IPS-15b (cell line): ENCODE measurements around the gene PPFIA4.

Experiments used
- H3K27me3 ChIP-seq: one replicate; pipeline ENCODE4 v1.6.1; 2013; ENCODE audit warnings: low read length; ENCODE audit not compliant: control insufficient read depth, insufficient read depth
- H3K36me3 ChIP-seq: one replicate; pipeline ENCODE4 v1.6.1; 2013; ENCODE audit warnings: low read length; ENCODE audit not compliant: control insufficient read depth, insufficient read depth
- H3K4me1 ChIP-seq: one replicate; pipeline ENCODE4 v1.6.1; 2013; ENCODE audit warnings: mild to moderate bottlenecking, low read length; ENCODE audit not compliant: control insufficient read depth, insufficient read depth
- H3K4me3 ChIP-seq: one replicate; pipeline ENCODE4 v1.5.1; 2013; ENCODE audit warnings: low read depth, low read length
- H3K9ac ChIP-seq: one replicate; pipeline ENCODE4 v1.6.1; 2013; ENCODE audit warnings: low read depth, mild to moderate bottlenecking, low read length
- H3K9me3 ChIP-seq: one replicate; pipeline ENCODE4 v1.6.1; 2013; ENCODE audit warnings: mild to moderate bottlenecking, low read length; ENCODE audit not compliant: control insufficient read depth, insufficient read depth

PPFIA4 gene

DNA sequence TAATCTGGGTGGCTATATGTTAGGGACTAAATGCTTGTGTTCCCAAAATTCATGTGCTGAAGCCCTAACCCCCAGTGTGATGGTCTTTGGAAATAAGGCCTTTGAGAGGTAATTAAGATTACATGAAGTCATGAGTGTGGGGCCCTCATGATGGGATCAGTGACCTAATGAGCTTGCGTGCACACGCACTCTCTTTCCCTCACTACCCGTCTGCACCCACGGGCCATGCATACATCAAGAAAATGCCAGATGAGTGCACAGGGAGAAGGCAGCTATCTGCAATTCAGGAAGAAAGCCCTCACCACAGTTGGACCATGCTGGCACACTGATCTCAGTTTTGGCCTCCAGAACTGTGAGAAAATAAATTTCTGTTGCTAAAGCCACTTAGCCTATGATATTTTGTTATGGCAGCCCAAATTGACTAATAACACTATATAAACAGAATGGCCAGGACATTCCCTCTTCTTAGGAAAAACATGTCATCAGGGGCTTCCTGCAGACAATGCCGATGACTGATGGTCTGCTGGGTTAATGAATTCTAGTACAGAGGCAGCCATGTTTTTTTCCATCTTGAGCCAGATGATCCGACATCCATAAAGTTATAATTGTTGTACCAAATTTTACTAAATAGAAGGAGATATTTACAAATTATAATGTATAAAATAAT lies 77.7 kb downstream of the PPFIA4 start:
- Histone ChIP-seq H3K4me3 (no peak overlapping the region), H3K9ac (no peak overlapping the region), H3K36me3 (no peaks in the 10 kb centered on the region), H3K27me3 (no peaks in the 10 kb centered on the region), H3K4me1 (no peaks in the 10 kb centered on the region), H3K9me3 (no peaks in the 10 kb centered on the region)

DNA sequence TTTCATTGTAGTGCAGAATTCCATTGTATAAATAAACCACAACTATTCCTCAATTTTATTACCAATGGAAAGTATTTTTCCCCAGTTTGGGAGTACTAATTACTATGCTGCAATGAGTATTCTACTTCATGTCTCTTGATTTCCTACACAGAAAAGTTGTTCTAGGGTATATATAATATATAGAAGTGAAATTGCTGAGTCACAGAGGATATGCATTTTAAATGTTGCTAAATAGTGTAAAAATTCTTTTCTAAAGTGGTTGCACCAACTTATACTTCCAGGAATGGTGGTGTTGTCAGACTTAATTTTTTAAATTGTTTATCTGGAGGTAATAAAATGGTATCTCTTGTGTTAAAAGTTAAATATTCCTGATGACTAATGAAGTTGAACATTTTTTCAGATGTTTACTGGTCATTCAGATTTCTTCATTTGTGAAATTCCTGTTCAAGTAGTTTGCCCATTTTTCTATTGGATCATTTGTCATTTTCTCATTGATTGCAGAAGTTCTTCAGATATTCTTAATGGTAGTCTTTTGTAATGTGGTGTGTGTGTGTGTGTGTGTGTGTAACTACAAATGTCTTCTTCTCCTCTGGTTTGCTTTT lies 78.6 kb downstream of the PPFIA4 start:
- Histone ChIP-seq H3K9ac (no peak overlapping the region), H3K27me3 (no peaks in the 10 kb centered on the region), H3K4me1 (no peaks in the 10 kb centered on the region), H3K4me3 (no peak overlapping the region), H3K9me3 (no peaks in the 10 kb centered on the region), H3K36me3 (no peaks in the 10 kb centered on the region)

DNA sequence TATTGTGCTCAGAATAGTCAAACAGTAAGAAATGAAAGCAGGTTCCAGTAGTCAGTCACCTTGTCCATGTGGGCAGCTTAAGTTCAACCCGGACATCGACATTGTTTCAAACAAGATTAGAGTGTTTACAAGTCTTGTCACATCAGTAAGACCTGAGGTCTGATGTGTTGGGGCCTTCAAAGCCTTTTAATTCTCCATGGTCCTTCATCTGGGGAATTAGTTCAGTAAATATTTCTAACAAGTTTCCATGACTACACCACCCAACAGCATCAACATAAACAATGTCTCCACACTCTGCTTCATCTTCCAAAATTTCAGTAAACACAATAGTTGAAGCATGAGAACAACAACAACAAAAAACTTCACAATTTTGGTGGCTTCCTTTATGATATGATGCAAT lies 86.2 kb downstream of the PPFIA4 start:
- no peak overlapping the region for H3K4me3 ChIP-seq
- no peak overlapping the region for H3K9ac ChIP-seq
- H3K4me1 ChIP-seq: no peaks in the 10 kb centered on the region
- H3K27me3 ChIP-seq: peaks cover 21% of the 10 kb centered on the region
- no peaks in the 10 kb centered on the region for H3K36me3 ChIP-seq
- no peaks in the 10 kb centered on the region for H3K9me3 ChIP-seq

DNA sequence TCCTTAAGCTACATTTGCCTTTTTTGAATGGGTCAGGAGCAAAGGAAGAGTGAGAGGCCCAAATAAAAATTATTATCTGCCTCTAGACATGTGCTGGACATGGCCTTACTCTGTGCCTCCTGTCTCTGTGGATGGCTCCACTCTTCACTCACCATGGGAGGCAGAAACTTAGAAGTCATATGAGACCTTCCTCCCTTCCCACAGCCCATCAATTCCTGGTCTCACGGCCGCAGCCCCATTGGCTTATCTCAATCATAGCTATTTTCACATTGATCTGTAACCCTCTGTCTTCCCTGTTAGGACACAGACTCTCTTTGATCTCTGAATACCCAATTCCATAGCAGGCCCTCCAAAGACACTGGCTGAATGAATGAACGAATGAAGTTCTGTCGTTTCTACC lies 87.0 kb downstream of the PPFIA4 start:
- H3K36me3 ChIP-seq: no peaks in the 10 kb centered on the region
- H3K9me3 ChIP-seq: no peaks in the 10 kb centered on the region
- no peak overlapping the region for H3K4me3 ChIP-seq
- H3K27me3 ChIP-seq: peaks cover 25% of the 10 kb centered on the region
- no peak overlapping the region for H3K9ac ChIP-seq
- H3K4me1 ChIP-seq: no peaks in the 10 kb centered on the region

DNA sequence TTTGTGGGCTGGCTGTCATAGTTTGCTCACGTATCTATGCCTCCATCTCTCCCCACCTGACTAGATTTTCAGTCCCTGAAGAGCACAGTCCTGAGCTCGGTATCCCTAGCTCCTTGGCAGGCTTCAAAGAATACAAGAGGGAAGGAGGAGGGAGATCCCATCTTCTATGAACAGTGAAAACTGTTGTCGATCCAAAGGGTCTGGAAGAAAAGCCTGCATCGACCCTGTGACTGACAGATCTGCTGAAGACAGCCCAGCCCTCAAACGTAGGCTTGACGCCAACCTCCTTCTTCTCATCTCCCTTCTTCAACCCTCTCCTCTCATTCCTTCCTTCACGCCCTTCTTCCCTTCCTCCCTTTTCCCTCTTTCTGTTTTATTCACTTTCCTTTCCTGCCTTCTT lies 87.9 kb downstream of the PPFIA4 start:
- Histone ChIP-seq H3K36me3 (no peaks in the 10 kb centered on the region), H3K27me3 (peaks cover 33% of the 10 kb centered on the region), H3K4me1 (no peaks in the 10 kb centered on the region), H3K9ac (no peak overlapping the region), H3K4me3 (no peak overlapping the region), H3K9me3 (no peaks in the 10 kb centered on the region)

DNA sequence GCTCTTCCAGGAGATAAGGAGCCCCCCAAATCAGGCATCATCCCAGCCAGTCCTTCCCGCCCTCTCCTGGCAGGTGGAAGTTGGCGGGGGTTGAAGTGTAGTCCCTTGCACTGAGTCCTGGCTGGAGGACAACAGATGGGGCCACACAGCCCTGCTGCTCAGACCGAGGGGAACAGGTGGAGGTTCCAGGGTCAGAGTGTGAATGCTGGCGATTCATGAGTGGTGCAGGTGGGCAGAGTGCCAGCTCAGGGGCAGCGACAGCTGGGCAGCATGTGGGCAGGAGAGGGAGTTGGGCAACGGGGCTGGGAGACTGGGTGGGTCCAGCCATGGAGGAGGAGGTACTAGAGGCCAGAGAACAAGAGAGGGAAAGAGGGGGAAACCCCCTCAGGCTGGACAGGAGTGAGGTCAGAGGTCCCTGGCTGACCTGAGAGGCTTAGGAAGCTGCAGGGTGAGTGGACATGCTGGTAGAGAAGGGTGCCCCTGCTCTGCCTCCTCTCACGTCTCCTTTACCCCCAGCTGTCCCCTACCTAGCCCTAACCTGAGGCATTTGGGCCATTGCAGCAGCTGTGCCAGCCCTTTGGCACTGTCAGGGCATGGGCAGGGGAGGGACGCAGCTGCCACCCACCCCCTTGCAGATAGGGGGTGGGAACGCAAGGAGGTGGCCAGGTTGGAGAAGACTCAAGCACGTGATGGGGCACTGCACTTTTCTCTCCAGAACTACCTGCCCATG lies 90.0 kb downstream of the PPFIA4 start:
- Histone ChIP-seq H3K9me3 (no peaks in the 10 kb centered on the region), H3K4me1 (no peaks in the 10 kb centered on the region), H3K9ac (no peak overlapping the region), H3K27me3 (peaks cover 33% of the 10 kb centered on the region), H3K36me3 (no peaks in the 10 kb centered on the region), H3K4me3 (no peak overlapping the region)

DNA sequence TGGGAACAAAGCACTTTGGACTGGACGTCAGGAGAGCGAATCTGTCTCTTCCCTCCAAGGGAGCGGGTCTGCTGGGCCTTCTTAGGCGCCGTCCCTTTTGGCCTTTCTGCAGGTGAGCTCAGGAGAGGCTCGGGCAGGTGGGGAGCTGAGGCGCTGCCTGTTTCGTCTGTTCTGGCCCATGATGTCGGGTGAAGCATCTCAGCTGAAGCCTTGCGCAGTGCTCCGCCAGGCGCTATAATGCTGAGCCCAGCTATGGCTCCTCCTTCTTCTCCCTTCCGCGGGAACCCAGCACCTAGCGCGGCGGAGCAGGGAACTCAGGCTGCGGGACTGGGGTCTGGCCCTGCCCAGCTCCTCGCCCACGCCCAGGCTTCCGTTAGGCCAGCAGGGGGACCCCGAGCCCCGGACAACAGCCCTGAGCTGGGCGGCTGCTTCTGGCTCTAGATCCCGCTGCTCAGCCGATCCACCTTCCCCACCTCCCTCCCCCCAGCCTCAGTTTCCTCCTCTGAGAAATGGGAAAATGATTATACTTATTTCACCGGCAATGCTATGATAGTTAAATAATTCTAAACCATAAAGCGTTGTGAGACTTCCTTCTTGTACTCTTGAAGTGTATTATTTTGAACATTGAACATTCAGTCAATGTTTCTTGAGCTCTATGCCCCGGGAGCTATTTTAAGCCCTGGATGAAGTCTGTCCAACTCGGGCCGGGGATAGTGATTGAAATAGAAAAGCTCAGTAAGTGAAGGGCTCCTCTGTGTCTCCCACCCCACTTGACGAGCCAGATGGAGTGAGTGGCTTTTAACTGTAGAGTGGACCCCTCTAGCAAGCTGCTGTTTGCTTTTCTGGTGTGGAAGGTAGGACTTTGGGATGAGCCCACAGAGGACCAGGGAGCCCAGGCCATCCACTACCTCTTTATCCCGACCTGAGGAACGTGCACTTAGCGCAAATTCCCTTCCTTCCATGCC lies 91.6 kb downstream of the PPFIA4 start:
- no peaks in the 10 kb centered on the region for H3K4me1 ChIP-seq
- H3K9ac ChIP-seq: peak overlapping the region; percentile 51
- peaks cover 33% of the 10 kb centered on the region for H3K27me3 ChIP-seq
- H3K9me3 ChIP-seq: no peaks in the 10 kb centered on the region
- H3K36me3 ChIP-seq: no peaks in the 10 kb centered on the region
- peak overlapping the region; percentile 50 for H3K4me3 ChIP-seq

DNA sequence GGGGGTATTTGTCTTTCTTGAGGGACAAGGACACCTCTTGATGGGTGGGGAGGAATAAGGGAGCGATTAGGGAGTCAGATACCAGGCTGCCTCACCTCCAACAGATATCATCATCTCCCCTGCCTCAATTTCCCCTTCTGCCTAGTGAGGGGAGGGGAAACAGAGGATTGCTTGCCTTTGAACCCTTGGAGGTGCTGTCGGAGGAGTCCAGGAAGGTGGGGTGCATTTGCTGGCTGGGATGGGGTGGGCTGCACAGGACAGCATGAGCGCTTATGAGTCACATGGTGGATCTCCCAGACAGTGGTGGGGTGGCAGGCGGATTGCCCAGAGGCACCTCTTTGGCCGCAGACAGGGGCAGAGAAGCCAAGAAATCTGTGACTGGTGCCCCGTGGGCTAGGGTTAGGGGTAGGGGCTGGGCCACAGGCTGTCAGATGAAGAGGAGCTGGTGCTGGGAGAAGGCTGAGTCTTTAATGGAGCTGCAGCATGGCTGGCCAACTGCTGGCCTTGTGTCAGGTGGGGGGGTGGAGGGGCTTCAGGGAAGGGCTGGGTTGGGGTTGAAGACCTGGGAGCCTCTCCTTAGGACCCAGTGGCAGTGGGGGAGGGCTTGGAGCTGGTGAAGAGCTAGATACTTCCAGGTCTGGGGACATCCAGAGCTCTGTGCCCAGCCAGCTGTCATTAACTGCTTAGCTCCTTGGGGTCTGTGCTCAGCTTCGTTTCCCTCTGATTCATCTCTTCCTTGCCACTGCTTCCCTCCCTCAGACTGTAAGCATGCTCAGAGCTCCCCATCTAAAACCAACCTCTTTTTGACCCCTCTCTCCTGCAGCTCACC lies 94.2 kb downstream of the PPFIA4 start:
- peaks cover 42% of the 10 kb centered on the region for H3K27me3 ChIP-seq
- no peak overlapping the region for H3K4me3 ChIP-seq
- peaks cover 4% of the 10 kb centered on the region for H3K4me1 ChIP-seq
- no peaks in the 10 kb centered on the region for H3K36me3 ChIP-seq
- H3K9me3 ChIP-seq: no peaks in the 10 kb centered on the region
- no peak overlapping the region for H3K9ac ChIP-seq

DNA sequence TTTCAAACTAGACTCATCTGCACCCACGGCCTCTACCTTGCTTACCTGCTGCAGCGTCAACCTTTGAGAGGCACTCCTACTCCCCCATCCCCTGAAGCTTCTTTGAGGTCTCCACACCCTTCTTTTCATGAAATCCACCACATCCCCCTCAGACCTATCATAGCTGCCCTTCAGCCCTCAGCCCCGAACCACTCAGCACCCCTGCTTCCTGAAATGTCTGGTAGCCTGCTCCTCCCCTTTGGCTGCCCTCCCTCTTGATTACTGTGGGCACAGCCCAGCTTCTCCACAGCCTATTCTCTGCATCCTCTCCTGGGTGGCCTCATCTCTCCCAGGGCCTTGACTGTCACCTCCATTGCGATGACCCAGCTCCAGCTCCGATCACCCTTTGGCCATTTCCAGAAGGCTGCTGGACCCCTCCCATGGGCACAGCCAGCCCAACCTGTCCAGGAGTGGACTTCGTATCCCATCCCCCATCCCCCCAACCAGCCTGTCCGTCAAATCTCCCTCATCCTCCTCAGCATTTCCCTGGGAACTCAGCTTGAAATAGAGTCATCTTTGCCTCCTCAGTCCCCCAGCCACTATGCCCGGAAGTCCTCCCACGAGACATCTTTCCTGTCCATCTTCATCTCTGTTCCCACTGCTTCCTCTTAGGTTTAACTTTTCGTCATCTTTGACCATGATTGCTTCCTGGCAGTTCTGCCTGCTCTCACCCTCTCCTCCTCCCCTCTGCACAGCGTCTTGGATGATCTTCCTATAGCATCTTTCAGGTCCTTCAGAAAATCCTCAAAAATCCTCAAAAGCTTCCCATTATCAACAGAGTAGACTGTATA lies 95.1 kb downstream of the PPFIA4 start:
- no peaks in the 10 kb centered on the region for H3K36me3 ChIP-seq
- peaks cover 41% of the 10 kb centered on the region for H3K27me3 ChIP-seq
- H3K4me1 ChIP-seq: peaks cover 8% of the 10 kb centered on the region
- H3K9me3 ChIP-seq: no peaks in the 10 kb centered on the region
- no peak overlapping the region for H3K4me3 ChIP-seq
- no peak overlapping the region for H3K9ac ChIP-seq

DNA sequence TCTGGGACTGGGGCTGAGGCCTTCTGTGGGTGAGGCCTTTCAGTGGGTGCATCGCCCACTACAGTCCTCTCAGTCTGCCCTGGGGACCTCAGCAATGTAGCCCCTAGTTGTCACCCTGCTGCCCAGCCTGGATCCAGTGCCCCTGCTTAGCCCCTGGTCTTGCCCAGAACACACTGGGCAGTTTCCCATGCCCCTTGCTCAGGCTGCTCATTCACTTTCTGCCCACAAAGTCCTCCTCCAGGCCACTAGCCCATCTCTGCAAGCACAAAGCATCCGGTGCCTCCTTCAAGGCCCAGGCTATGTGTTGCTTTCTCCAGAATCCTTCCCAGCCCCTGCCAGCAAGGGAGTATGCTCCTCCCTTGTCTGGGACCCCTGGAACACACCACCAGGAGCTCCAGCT lies 95.9 kb downstream of the PPFIA4 start:
- H3K4me1 ChIP-seq: peaks cover 16% of the 10 kb centered on the region
- no peak overlapping the region for H3K4me3 ChIP-seq
- H3K36me3 ChIP-seq: no peaks in the 10 kb centered on the region
- peaks cover 42% of the 10 kb centered on the region for H3K27me3 ChIP-seq
- no peak overlapping the region for H3K9ac ChIP-seq
- H3K9me3 ChIP-seq: no peaks in the 10 kb centered on the region
